Upper lobe of left lung (tissue), 4 donors: ENCODE measurements around the gene EHHADH.

ENCODE experiments used
- POLR2A ChIP-seq, 4 donors: fragments of 450-650 bp; IDR thresholded peaks; one replicate each; pipeline ENCODE4 v1.5.1; 2016 to 2017; ENCODE audit warnings: antibody characterized with exemption in 4 of 4, mild to moderate bottlenecking in 2 of 4
- TF ChIP-seq, protein P1 (sequence below), 6 experiments: fragments of 450-650 bp in 4 of 6; fragments of 200-600 bp in 2 of 6; sonication (generic) in 2 of 6; IDR thresholded peaks; one replicate each; pipeline ENCODE4 v1.5.1; 2016 to 2019; ENCODE audit warnings: antibody characterized with exemption in 6 of 6

DNA sequence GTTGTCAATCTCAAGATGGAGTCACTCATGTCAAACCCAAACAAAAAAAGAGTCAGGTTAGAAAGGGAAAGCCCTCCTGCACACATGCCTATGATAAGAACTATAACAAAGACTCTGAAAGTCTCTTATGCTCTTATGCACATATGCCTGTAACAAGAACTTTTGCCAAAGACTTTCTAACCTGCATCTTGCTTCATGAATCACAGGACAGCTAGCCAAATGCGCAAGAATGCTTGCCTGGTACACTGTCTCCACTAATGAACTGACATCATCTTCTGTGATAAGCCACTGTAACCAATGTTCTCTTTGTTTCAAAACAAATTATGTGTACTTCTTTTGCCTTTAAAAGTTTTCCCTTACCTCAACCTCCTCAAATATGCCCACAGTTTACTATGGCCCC is 18.2 kb upstream of the EHHADH start:
- TF ChIP-seq POLR2A (IDR thresholded peaks at IDR 0.05): no peak
- TF ChIP-seq, protein P1, sequence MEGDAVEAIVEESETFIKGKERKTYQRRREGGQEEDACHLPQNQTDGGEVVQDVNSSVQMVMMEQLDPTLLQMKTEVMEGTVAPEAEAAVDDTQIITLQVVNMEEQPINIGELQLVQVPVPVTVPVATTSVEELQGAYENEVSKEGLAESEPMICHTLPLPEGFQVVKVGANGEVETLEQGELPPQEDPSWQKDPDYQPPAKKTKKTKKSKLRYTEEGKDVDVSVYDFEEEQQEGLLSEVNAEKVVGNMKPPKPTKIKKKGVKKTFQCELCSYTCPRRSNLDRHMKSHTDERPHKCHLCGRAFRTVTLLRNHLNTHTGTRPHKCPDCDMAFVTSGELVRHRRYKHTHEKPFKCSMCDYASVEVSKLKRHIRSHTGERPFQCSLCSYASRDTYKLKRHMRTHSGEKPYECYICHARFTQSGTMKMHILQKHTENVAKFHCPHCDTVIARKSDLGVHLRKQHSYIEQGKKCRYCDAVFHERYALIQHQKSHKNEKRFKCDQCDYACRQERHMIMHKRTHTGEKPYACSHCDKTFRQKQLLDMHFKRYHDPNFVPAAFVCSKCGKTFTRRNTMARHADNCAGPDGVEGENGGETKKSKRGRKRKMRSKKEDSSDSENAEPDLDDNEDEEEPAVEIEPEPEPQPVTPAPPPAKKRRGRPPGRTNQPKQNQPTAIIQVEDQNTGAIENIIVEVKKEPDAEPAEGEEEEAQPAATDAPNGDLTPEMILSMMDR (IDR thresholded peaks at IDR 0.05): no peak
